H9 (cell line): Measurements from ENCODE around the gene CYSTM1. TPM values are rescaled to one million over a fixed set of nuclear protein-coding genes. Genes with fewer than 3 reads are reported as not detected.

Experiments used
- DNase-seq: peaks from one replicate; pipeline ENCODE4 v3.0.0-alpha.2; 2017
- H2AFZ ChIP-seq: one replicate; pipeline ENCODE4 v1.6.1; 2013; ENCODE audit warnings: mild to moderate bottlenecking, low read length, control low read depth, moderate library complexity
- H2AK5ac ChIP-seq: 2 replicates; pipeline ENCODE4 v1.6.1; 2013; ENCODE audit warnings: low read length, control low read depth, mixed read lengths; ENCODE audit not compliant: insufficient read length
- H2BK120ac ChIP-seq: one replicate; pipeline ENCODE4 v1.6.1; 2013; ENCODE audit warnings: low read depth, mild to moderate bottlenecking, low read length, control low read depth, inconsistent platforms; ENCODE audit not compliant: poor library complexity, severe bottlenecking
- H2BK12ac ChIP-seq: 2 replicates; pipeline ENCODE4 v1.6.1; 2013; ENCODE audit warnings: low read length, control low read depth, mixed read lengths, low read depth; ENCODE audit not compliant: insufficient read length
- H2BK15ac ChIP-seq: 2 replicates; pipeline ENCODE4 v1.6.1; 2013; ENCODE audit warnings: low read depth, low read length, control low read depth
- H2BK20ac ChIP-seq: one replicate; pipeline ENCODE4 v1.6.1; 2013; ENCODE audit warnings: low read depth, mild to moderate bottlenecking, low read length, control low read depth, inconsistent platforms; ENCODE audit not compliant: poor library complexity, severe bottlenecking
- H2BK5ac ChIP-seq: 2 replicates; pipeline ENCODE4 v1.6.1; 2013; ENCODE audit warnings: low read length, control low read depth, mixed read lengths; ENCODE audit not compliant: insufficient read length
- H3K14ac ChIP-seq: 2 replicates; pipeline ENCODE4 v1.6.1; 2013; ENCODE audit warnings: low read length, control low read depth; ENCODE audit not compliant: insufficient read depth
- H3K18ac ChIP-seq: 2 replicates; pipeline ENCODE4 v1.6.1; 2013; ENCODE audit warnings: low read depth, mild to moderate bottlenecking, mixed read lengths, low read length, control low read depth; ENCODE audit not compliant: insufficient read length
- H3K23ac ChIP-seq: 2 replicates; pipeline ENCODE4 v1.6.1; 2013; ENCODE audit warnings: low read length, control low read depth, mixed read lengths, low read depth; ENCODE audit not compliant: insufficient read length
- H3K23me2 ChIP-seq: 2 replicates; pipeline ENCODE4 v1.6.1; 2013; ENCODE audit warnings: low read depth, mild to moderate bottlenecking, mixed read lengths, low read length, control low read depth; ENCODE audit not compliant: insufficient read length, poor library complexity, severe bottlenecking
- H3K27ac ChIP-seq: 2 replicates; pipeline ENCODE4 v1.5.1; 2013; ENCODE audit warnings: low read length, control low read depth, mixed read lengths, low read depth; ENCODE audit not compliant: insufficient read length
- H3K27me3 ChIP-seq: 2 replicates; pipeline ENCODE4 v1.6.1; 2013; ENCODE audit warnings: low read length, control low read depth, inconsistent platforms; ENCODE audit not compliant: insufficient read depth
- H3K4ac ChIP-seq: 2 replicates; pipeline ENCODE4 v1.6.1; 2013; ENCODE audit warnings: low read depth, mild to moderate bottlenecking, control low read depth, inconsistent platforms, low read length, moderate library complexity
- H3K4me1 ChIP-seq: 2 replicates; pipeline ENCODE4 v1.6.1; 2013; ENCODE audit warnings: low read length, control low read depth, inconsistent platforms; ENCODE audit not compliant: insufficient read depth
- H3K4me2 ChIP-seq: 2 replicates; pipeline ENCODE4 v1.6.1; 2013; ENCODE audit warnings: low read length, control low read depth, mixed read lengths; ENCODE audit not compliant: insufficient read length, insufficient read depth
- H3K56ac ChIP-seq: 2 replicates; pipeline ENCODE4 v1.6.1; 2013; ENCODE audit warnings: low read depth, mild to moderate bottlenecking, mixed read lengths, low read length, control low read depth; ENCODE audit not compliant: insufficient read length
- H3K79me1 ChIP-seq: 2 replicates; pipeline ENCODE4 v1.6.1; 2013; ENCODE audit warnings: low read depth, mild to moderate bottlenecking, moderate library complexity, low read length, control low read depth, inconsistent platforms; ENCODE audit not compliant: insufficient read depth, poor library complexity, severe bottlenecking
- H3K79me2 ChIP-seq: 2 replicates; pipeline ENCODE4 v1.6.1; 2013; ENCODE audit warnings: low read length, control low read depth, inconsistent platforms; ENCODE audit not compliant: insufficient read depth
- H3K9ac ChIP-seq: 2 replicates; pipeline ENCODE4 v1.6.1; 2013; ENCODE audit warnings: low read length, control low read depth, mixed read lengths; ENCODE audit not compliant: insufficient read length; ENCODE audit errors: extremely low read depth
- H3K9me3 ChIP-seq: one replicate; pipeline ENCODE4 v1.6.1; 2013; ENCODE audit warnings: low read depth, low read length, inconsistent platforms; ENCODE audit not compliant: control insufficient read depth
- H3T11ph ChIP-seq: one replicate; pipeline ENCODE4 v1.6.1; 2013; ENCODE audit warnings: mild to moderate bottlenecking, low read length, control low read depth, inconsistent platforms
- H4K20me1 ChIP-seq: one replicate; pipeline ENCODE4 v1.6.1; 2013; ENCODE audit not compliant: control insufficient read depth, insufficient read length, insufficient read depth
- H4K5ac ChIP-seq: 2 replicates; pipeline ENCODE4 v1.6.1; 2013; ENCODE audit warnings: low read depth, mild to moderate bottlenecking, mixed read lengths, low read length, control low read depth; ENCODE audit not compliant: insufficient read length
- H4K8ac ChIP-seq: replicated peaks from 2 replicates; pipeline ENCODE4 v1.6.1; 2013; ENCODE audit warnings: low read length, control low read depth, mixed read lengths, low read depth; ENCODE audit not compliant: insufficient read length
- H4K91ac ChIP-seq: 2 replicates; pipeline ENCODE4 v1.6.1; 2013; ENCODE audit warnings: low read depth, mild to moderate bottlenecking, moderate library complexity, mixed read lengths, low read length, control low read depth; ENCODE audit not compliant: insufficient read length
- H3K27ac Mint-ChIP-seq, 3 experiments: 2 replicates in 2 of 3; 3 replicates in 1 of 3; pipeline ENCODE4 v1.8.0; 2020 to 2021; ENCODE audit warnings: mixed read lengths in 3 of 3, mild to moderate bottlenecking in 1 of 3, moderate library complexity in 1 of 3
- H3K27me3 Mint-ChIP-seq: 2 replicates; pipeline ENCODE4 v1.8.0; 2021; ENCODE audit warnings: low read depth, mild to moderate bottlenecking, moderate library complexity, mixed read lengths
- H3K36me3 Mint-ChIP-seq, 3 experiments: 2 replicates in 2 of 3; 3 replicates in 1 of 3; pipeline ENCODE4 v1.8.0; 2020 to 2021; ENCODE audit warnings: low read depth in 3 of 3, mixed read lengths in 3 of 3; ENCODE audit not compliant: insufficient read depth in 1 of 3
- H3K4me1 Mint-ChIP-seq, 2 experiments: 2 replicates each; pipeline ENCODE4 v1.8.0; 2020; ENCODE audit warnings: mixed read lengths in 2 of 2
- H3K4me3 Mint-ChIP-seq, 2 experiments: 2 replicates in 1 of 2; 3 replicates in 1 of 2; pipeline ENCODE4 v1.8.0; 2020 to 2021; ENCODE audit warnings: mild to moderate bottlenecking in 2 of 2, mixed read lengths in 2 of 2, moderate library complexity in 1 of 2
- H3K9me3 Mint-ChIP-seq, 2 experiments: 2 replicates in 1 of 2; 3 replicates in 1 of 2; pipeline ENCODE4 v1.8.0; 2020; ENCODE audit warnings: mild to moderate bottlenecking in 2 of 2, mixed read lengths in 2 of 2, moderate library complexity in 1 of 2
- total RNA-seq: library from RNA; stranded (reverse); gene quantifications from 2 replicates; pipeline ENCODE4 v1.2.1, GENCODE V29; 2021
- TF ChIP-seq, protein P1 (sequence below): fragments of 200-600 bp; sonication (generic); conservative IDR thresholded peaks from 3 replicates; pipeline ENCODE4 v1.8.0; 2021; ENCODE audit warnings: antibody characterized with exemption, mild to moderate bottlenecking

CYSTM1 gene
- total RNA-seq, 1 experiment from 2014 or later: 20.6 TPM

DNA sequence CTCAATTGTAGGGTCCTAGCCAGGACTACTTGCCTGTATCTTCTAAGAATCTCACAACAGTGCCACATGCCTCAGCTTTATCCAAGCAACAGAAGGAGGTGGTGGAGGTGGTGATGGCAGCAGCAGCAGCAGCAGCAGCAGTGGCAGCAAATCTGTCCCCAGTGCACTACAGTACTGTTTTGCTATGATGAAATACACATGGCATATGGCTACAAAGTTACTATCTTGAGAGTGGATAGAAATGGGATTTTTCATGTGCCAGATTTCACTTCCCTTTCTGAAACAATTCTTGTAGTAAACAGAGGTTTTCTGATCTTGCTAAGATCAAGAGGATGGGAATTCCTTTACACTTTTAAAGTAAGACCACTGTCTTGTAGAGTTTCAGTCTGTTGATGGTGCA, 8.1 kb upstream of the CYSTM1 start:
- H3K4me3 Mint-ChIP-seq: no peak overlapping the region
- TF ChIP-seq, protein P1, sequence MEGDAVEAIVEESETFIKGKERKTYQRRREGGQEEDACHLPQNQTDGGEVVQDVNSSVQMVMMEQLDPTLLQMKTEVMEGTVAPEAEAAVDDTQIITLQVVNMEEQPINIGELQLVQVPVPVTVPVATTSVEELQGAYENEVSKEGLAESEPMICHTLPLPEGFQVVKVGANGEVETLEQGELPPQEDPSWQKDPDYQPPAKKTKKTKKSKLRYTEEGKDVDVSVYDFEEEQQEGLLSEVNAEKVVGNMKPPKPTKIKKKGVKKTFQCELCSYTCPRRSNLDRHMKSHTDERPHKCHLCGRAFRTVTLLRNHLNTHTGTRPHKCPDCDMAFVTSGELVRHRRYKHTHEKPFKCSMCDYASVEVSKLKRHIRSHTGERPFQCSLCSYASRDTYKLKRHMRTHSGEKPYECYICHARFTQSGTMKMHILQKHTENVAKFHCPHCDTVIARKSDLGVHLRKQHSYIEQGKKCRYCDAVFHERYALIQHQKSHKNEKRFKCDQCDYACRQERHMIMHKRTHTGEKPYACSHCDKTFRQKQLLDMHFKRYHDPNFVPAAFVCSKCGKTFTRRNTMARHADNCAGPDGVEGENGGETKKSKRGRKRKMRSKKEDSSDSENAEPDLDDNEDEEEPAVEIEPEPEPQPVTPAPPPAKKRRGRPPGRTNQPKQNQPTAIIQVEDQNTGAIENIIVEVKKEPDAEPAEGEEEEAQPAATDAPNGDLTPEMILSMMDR: no peak
- peaks cover 11% of the 10 kb centered on the region for H3K27me3 Mint-ChIP-seq
- Histone ChIP-seq H3K4me2 (no peak overlapping the region), H3K79me1 (no peaks in the 10 kb centered on the region), H2BK5ac (no peak overlapping the region), H3K23me2 (no peaks in the 10 kb centered on the region), H3K23ac (no peak overlapping the region), H3K18ac (no peak overlapping the region), H3K4me1 (no peaks in the 10 kb centered on the region; the same call in 1 of the 2 replicates), H3K27me3 (no peaks in the 10 kb centered on the region), H2AFZ (no peak overlapping the region), H2BK120ac (no peak overlapping the region), H3K79me2 (no peaks in the 10 kb centered on the region), H3K56ac (no peak overlapping the region), H3K4ac (no peak overlapping the region), H3K14ac (no peak overlapping the region), H2BK20ac (no peak overlapping the region), H4K20me1 (no peaks in the 10 kb centered on the region), H3K27ac (no peak overlapping the region), H4K5ac (no peak overlapping the region), H4K91ac (no peak overlapping the region), H2AK5ac (no peak overlapping the region), H4K8ac (no peak overlapping the region), H3T11ph (no peak overlapping the region), H2BK12ac (no peak overlapping the region), H3K9me3 (no peaks in the 10 kb centered on the region), H2BK15ac (no peak overlapping the region), H3K9ac (no peak overlapping the region)
- H3K36me3 Mint-ChIP-seq: no peaks in the 10 kb centered on the region
- H3K9me3 Mint-ChIP-seq: no peaks in the 10 kb centered on the region
- DNase-seq: no peak
- no peak overlapping the region for H3K27ac Mint-ChIP-seq
- H3K4me1 Mint-ChIP-seq: no peaks in the 10 kb centered on the region
